HG03439 (cell line): ENCODE measurements around the gene MAP7D1.
A peak's percentile ranks its signal among the peaks of the same experiment; 100 is the strongest.

ENCODE experiments used
- ATAC-seq: cut with Tn5 transposase; IDR thresholded peaks from one replicate; pipeline ENCODE4 v1.9.1; 2021; ENCODE audit warnings: mild to moderate bottlenecking, moderate library complexity; ENCODE audit not compliant: unreplicated experiment

Gene MAP7D1

GRCh38 chr1:36155408-36156328 lies at the start of gene MAP7D1:
MAP7D1 (plus strand) TSS chr1:36156160; CDS start chr1:36156418, 258 bp downstream.
- peak; percentile 64 for ATAC-seq

DNA sequence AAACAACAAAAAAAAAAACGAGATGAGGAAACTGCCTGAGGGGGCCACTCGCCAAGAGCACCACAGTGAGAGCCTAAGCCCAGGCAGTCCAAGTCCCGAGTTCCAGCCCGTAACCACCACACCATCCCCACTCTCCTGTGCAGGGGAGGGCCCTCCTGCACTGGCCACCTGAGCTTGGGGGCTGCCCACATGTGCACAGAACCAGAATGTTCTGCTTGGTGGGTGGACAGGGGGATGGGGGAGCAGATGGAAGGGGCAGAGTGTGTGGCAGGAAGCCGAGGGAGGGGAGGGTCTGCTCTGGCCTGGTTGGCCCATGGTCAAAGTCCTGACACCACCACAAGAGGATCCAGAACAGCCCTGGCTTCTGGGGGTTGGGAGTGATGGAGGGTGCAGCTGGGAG lies 49.7 kb upstream of the MAP7D1 start:
- ATAC-seq, result no peak

DNA sequence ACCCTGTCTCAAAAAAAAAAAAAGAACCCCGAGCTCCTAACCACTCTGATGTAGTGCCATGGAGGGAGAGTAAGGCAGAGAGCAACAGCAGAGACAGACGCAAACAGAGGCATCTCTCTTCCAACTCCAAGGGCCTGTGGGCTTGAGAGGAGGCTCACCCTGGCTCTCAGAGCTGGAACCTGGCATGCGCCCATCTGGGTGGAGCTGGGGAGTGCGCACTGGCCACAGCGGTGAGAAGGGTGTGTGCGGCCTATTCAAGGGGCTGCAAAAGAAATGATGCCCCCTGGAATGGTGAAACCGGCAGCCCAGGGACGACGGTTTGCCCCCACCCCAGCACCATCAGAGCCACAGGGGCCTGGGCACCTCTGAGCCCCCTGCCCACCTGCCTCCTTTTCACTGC lies 48.6 kb upstream of the MAP7D1 start:
- no peak for ATAC-seq

GRCh38 chr1:36108314-36108713 lies 47.6 kb upstream of the MAP7D1 start:
- no peak for ATAC-seq

DNA sequence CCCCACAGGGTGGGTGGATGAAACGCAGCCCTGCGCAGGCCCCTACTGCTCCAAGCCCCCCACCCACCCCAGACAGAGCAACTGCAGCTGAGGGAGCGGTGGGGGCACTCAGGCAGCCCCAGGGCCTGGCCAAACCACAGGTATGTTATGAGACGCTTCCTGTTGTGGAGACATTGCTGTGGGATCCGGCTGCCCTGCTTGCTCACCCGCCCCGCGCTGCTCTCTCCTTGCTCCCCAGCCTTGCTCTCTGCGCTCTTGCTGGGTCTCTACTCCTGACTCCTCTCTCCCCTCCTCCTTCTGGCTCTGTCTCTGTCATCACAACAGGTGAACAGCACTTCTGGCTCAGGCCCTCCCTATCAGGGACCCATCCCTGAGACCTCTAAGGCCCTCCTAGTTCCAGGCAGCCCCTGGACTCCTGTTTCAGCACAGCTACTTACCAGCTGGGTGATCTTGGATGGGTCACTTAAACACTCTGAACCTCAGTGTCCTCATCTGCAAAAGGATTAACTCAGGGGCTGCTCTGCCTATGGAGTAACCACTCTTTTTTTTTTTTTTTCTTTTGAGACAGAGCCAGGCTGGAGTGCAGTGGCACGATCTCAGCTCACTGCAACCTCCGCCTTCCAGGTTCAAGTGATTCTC lies 46.8 kb upstream of the MAP7D1 start:
- no peak for ATAC-seq

- ATAC-seq, result no peak
Measured at GRCh38 chr1:36111151-36111550, 44.8 kb upstream of the MAP7D1 start.

DNA sequence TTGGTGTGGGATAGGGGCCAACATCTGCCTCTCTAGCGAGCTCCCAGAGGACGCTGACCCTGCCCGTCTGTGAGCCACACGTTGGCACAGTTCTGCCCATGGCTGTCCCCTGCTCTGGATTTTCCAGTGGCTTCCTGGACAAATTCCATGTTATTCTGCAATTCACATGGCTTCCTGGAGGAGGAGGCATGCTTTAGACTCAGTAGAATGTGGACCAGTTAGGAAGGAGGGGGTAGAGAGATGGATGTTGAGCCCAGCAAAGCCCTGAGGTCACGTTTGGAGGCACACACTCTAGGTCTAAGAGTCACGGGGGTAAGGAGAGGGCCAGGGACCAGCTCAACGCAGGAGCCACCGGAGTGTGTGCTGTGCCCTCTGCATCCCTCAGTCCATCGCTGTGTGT lies 43.1 kb upstream of the MAP7D1 start:
- ATAC-seq, result no peak

DNA sequence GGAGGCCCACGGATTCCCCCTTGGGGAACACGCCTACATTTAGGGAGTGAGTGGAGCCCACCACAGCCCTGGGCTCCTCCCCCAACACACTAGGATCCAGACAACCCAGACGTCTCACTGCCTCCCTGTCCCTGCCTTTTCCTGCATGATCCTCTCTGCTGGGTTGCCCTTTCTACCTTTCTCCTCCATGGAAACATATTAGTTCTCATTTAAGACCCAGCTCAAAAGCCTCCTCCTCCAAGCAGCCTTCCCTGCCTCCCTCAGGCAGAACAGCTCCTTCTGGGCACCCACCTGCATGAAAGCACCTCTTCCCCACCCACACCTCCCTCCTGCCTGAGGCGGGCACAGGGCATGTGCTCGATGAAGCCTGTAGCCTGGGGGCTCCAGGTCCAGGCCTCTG lies 41.6 kb upstream of the MAP7D1 start:
- no peak for ATAC-seq

GRCh38 chr1:36115200-36115669 lies 40.7 kb upstream of the MAP7D1 start:
- ATAC-seq, result no peak

GRCh38 chr1:36115931-36116330 lies 40.0 kb upstream of the MAP7D1 start:
- no peak for ATAC-seq

DNA sequence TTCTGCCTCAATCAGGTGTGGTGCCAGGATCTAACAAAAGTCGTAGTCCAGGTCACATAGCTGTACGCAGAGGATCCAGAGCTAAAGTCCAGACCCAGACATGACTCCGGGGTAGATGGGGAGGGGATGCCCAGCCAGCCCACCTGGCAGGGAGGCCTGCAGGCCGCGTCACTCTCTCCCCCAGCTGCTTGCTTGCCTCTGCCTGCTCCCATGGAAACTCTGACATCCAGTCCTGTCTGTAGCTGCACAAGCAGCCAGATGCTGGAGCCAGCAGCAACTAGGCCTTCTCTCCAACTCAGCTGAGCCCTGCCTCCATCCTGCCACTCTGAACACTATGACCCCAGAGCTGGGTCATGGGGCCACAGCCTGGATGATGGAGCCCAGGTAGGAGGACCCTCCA lies 39.1 kb upstream of the MAP7D1 start:
- ATAC-seq, result no peak

DNA sequence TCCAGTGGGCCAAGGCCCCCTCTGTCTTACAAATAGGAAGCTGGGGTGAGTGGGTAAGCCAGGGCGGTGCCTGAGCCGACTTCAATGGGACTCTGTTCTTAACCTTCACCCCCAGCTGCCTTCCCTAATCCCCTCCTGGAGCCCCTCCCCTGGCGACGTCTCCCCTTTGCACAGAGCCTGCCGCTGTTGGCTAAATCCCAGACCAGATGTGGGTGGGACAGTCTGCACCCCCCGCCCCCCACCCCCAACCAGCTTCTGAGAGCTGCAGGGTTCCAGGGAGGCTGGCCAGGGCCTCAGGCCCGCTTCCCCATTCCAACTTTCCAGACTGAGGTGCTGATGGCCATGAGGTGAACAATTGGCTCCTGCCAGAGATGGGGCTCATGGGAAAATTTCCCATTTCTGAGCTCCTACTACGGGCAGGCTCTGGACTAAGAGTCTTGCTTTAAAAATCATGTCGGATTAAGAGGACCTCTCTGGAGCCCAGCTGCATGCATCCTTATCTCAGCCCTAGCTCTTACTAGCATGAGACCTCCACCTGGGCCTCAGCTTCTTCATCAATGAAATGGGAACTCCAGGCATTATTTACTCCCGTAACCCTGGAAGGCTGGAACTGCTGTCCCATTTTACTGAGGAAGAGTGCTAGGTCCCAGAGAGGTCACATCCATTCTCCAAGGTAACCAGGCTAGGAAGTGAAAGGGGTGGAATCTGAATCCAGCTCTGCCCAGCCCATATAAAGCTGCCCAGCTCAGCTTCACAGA lies 37.3 kb upstream of the MAP7D1 start:
- ATAC-seq, result no peak

DNA sequence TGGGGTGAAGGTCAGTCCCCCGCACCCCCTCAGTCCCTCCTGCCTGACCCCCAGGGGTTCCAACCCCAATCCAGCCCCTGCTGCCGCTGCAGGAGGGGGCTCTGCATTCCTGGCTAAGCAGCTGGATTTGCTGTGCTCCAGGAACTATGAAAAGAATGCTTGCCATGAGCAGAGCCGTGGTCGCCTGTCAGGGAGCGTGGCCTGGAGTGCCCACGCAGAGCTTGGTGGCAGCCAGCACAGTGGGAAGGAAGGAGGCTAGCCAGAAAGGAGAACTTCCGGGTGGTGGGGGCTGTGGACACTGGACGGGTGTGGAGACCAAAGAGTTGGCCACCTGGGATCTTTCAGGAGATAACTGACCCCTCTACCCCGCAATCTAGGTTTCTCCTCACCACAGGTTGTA lies 36.5 kb upstream of the MAP7D1 start:
- ATAC-seq, result no peak

DNA sequence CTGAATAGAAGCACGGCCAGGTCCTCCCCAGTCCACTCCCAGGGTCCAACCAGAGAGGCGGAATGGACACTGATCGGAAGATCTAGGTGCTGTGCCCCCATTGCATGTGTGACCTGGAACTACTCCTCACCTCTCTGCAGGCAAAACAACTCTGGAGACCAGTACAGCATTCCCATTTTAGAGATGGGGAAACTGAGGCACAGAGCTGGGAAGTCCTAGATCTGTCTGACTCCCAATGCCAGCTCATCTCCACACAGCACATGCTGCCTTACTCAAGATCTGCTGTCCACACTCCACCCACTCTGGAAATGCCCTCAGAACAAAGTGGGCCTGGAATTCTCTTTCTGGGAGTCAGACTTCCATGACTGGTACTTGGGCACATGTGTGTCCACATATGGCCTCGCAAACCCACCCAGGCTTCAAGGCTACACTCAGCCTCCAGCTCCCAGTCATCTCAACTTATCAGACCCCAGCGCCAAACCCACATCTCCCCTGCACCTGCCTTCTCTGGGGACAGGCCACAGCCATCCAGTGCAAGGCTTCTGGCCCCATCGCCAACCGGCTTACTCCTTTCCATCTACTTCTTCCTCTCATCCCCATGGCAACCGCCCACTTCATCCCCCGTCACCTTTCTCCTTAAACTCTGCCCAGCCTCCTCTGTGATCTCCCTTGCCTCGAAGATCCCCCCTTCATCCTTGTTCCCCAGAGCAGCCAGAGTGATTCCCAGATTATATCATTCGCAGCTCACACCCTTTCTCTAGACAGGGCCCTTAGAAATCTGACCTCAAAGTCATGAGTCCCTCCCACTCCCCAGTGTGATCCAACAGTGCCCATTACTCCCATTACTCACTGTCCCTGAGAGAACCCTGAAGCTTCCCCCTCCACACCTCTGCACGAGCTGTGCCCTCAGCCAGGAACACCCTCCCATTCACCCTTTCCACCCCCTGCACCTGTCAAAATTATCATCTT lies 33.6 kb upstream of the MAP7D1 start:
- no peak for ATAC-seq

GRCh38 chr1:36123356-36123755 lies 32.6 kb upstream of the MAP7D1 start:
- ATAC-seq, result no peak

DNA sequence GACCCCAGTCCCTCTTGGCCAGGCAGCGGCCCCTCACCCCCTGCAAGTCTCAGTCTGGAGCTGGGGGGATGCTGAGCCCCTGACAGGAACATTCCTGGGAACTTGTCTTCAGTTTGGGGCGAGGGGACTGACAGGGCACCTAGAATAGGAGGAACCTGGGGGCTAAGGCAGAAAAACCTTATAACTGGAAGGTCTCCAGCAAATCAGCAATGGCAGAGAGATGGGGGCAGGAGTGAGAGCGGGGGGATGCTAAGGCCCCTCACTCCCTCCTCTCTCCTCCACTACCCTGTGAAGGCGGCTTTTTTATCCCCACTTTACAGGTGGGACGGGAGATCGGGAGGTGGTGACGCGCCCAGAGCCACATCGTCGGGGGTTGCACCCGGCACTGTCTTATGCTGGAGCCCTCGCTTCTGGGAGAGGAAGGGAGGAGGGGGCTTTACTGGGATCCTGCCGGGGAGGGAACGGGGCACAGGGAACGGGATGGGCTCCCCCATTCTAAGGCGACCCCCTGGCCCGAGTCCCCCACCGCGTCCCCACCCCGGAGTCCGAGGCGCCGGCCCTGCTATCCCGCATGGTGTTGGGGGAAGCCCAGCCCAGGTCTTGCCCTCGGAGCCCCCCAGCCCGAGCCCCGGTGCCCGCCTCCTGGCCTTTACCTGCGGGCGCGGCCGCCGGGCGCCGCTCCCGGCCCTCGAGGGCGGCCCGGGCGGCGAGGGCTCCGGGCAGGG lies 31.4 kb upstream of the MAP7D1 start:
- no peak for ATAC-seq

- no peak for ATAC-seq
Measured at GRCh38 chr1:36125129-36125991, 30.6 kb upstream of the MAP7D1 start, which contains the start of gene COL8A2. COL8A2 (minus strand) TSS chr1:36125222; CDS start chr1:36100242, 24,980 bp downstream.

DNA sequence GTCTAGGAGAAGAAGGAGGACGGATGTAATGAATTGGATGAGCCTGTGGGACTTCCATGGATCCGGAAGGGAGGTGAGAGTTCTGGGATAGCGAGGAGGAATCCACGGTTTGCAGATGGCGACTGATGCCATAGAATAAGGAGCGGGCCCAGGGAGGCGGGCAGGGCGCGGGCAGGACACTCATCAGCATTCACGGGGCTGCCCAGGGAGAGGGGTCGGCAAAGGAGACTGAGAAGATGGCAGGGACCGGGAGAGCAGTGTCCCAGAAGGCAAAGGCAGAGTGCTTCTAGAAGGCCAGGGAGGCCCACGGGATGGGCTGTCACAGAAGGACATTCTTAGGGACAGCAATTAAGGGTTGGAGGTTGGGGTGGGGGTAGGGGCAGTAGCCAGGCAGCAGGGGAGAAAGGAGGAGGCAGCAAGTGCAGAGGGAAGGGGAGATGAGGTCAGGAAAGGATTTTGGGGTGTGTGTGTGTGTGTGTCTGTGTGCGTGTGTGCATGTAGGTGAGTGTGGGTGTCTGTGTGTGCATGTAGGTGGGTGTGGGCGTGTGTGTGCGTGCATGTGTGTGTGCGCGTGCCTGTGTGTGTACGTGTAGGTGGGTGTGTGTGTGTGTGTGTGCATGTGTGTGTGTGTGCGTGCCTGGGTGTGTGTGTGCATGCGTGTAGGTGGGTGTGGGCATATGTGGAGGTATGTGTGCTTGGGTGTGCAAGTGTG lies 29.8 kb upstream of the MAP7D1 start:
- ATAC-seq, result no peak
